GM12878 (cell line): ENCODE measurements around the gene MT1E. TPM values are rescaled to one million over a fixed set of nuclear protein-coding genes. Genes with fewer than 3 reads are reported as not detected.

Source experiments
- ATAC-seq: fragments of 200-7000 bp; cut with Tn5 transposase; 3 replicates; pipeline ENCODE4 v1.9.1; 2020; ENCODE audit warnings: mild to moderate bottlenecking, moderate library complexity
- BruUV-seq: library from RNA; stranded (reverse); fragments of 400-500 nt; replicated peaks from 2 replicates; lab custom pipeline; 2021; lab: Mats Ljungman, UMichigan
- CTCF ChIA-PET: fragments of 300-600 bp; sonication (Branson Sonifier 250); formaldehyde crosslinking; extraction: SDS; loops from one replicate; lab custom pipeline; 2021; ENCODE audit warnings: inconsistent platforms; lab: Yijun Ruan, JAX
- POLR2A ChIA-PET: fragments of 350-600 bp; formaldehyde crosslinking; extraction: SDS; loops from one replicate; lab custom pipeline; 2021; ENCODE audit warnings: inconsistent platforms; lab: Charles Lee
- RAD21 ChIA-PET: fragments of 300-600 bp; sonication (Branson Sonifier 250); formaldehyde crosslinking; loops from one replicate; lab custom pipeline; 2023; ENCODE audit warnings: antibody characterized with exemption; ENCODE audit not compliant: unreplicated experiment; lab: Charles Lee
- SMC1A ChIA-PET: fragments of 300-600 bp; sonication (Branson Sonifier 250); formaldehyde crosslinking; loops from one replicate; lab custom pipeline; 2023; ENCODE audit not compliant: unreplicated experiment, uncharacterized antibody; lab: Charles Lee
- DNase-seq: peaks from one replicate; pipeline ENCODE4 v3.0.0-alpha.2; 2011; ENCODE audit warnings: low read depth, low spot score
- FAIRE-seq: peaks from 3 replicates; lab custom pipeline; 2011; peaks lifted over from hg19 to GRCh38; lab: Jason Lieb, UNC
- H2AFZ ChIP-seq: 2 replicates; pipeline ENCODE4 v1.6.0; 2011; ENCODE audit warnings: low read depth, low read length, control low read depth; ENCODE audit not compliant: control insufficient read depth
- H3K27ac ChIP-seq: 2 replicates; pipeline ENCODE4 v1.5.1; 2011; ENCODE audit warnings: control low read depth; ENCODE audit not compliant: control insufficient read depth, insufficient read depth
- H3K27me3 ChIP-seq, 2 experiments: replicated peaks in 1 of 2; 2 replicates each; pipeline versions ENCODE4 v1.6.0 to v1.6.1; 2011; ENCODE audit warnings: low read length in 1 of 2; ENCODE audit not compliant: control insufficient read depth in 2 of 2, insufficient read depth in 2 of 2
- H3K36me3 ChIP-seq, 2 experiments: 2 replicates each; pipeline ENCODE4 v1.5.1; 2011; ENCODE audit warnings: low read length in 1 of 2; ENCODE audit not compliant: control insufficient read depth in 2 of 2, insufficient read depth in 2 of 2
- H3K4me1 ChIP-seq: 2 replicates; pipeline ENCODE4 v1.6.1; 2011; ENCODE audit warnings: mild to moderate bottlenecking, low read length, moderate library complexity, mixed read lengths; ENCODE audit not compliant: control insufficient read depth, insufficient read depth
- H3K4me2 ChIP-seq: 2 replicates; pipeline ENCODE4 v1.6.0; 2011; ENCODE audit warnings: control low read depth; ENCODE audit not compliant: control insufficient read depth, insufficient read depth
- H3K4me3 ChIP-seq: fragments of 200-600 bp; sonication (generic); 2 replicates; pipeline ENCODE4 v1.5.1; 2016
- H3K79me2 ChIP-seq: 2 replicates; pipeline ENCODE4 v1.6.0; 2011; ENCODE audit warnings: low read length; ENCODE audit not compliant: control insufficient read depth, insufficient read depth
- H3K9ac ChIP-seq: 2 replicates; pipeline ENCODE4 v1.8.0; 2011; ENCODE audit warnings: low read length, control low read depth, mixed read lengths; ENCODE audit not compliant: control insufficient read depth, insufficient read depth
- H3K9me3 ChIP-seq: replicated peaks from 3 replicates; pipeline ENCODE4 v1.5.1; 2011; ENCODE audit warnings: mild to moderate bottlenecking, low read length; ENCODE audit not compliant: control insufficient read depth, insufficient read depth
- H4K20me1 ChIP-seq: 2 replicates; pipeline ENCODE4 v1.6.0; 2011; ENCODE audit not compliant: control insufficient read depth, insufficient read depth
- BHLHE40 ChIP-seq, 2 experiments: fragments of 450-650 bp in 1 of 2; IDR thresholded peaks; 2 replicates each; pipeline ENCODE4 v1.6.1; 2011 to 2017; ENCODE audit warnings: low read depth in 2 of 2, borderline replicate concordance in 1 of 2, improper control_type of control experiment in 1 of 2, low read length in 1 of 2, mild to moderate bottlenecking in 1 of 2
- EP300 ChIP-seq, 2 experiments: fragments of 150-350 bp in 1 of 2; IDR thresholded peaks; 2 replicates each; pipeline ENCODE4 v1.6.1; 2011 to 2012; ENCODE audit warnings: low read depth in 2 of 2, low read length in 2 of 2, borderline replicate concordance in 1 of 2, improper control_type of control experiment in 1 of 2, inconsistent platforms in 1 of 2; ENCODE audit not compliant: control insufficient read depth in 1 of 2
- HDGF ChIP-seq: fragments of 450-650 bp; IDR thresholded peaks from 2 replicates; pipeline ENCODE4 v1.6.1; 2016; ENCODE audit warnings: antibody characterized with exemption
- MYC ChIP-seq: IDR thresholded peaks from 2 replicates; pipeline ENCODE4 v1.6.1; 2011; ENCODE audit warnings: mild to moderate bottlenecking, low read length, moderate library complexity, inconsistent platforms; ENCODE audit not compliant: insufficient read depth, insufficient replicate concordance, insufficient read length, severe bottlenecking
- SMAD5 ChIP-seq: IDR thresholded peaks from 2 replicates; pipeline ENCODE4 v1.6.1; 2016; ENCODE audit warnings: antibody characterized with exemption, low read depth
- STAT3 ChIP-seq: IDR thresholded peaks from 2 replicates; pipeline ENCODE4 v1.6.1; 2011; ENCODE audit warnings: low read depth, low read length, improper control_type of control experiment
- SUZ12 ChIP-seq: fragments of 200-600 bp; sonication (generic); IDR thresholded peaks from one replicate; pipeline ENCODE4 v1.6.1; 2018; ENCODE audit warnings: antibody characterized with exemption, mild to moderate bottlenecking; ENCODE audit not compliant: unreplicated experiment
- WGBS: methylation state at CpG from one replicate; pipeline ENCODE4 v1.1.6; 2016; ENCODE audit warnings: low lambda C conversion rate; ENCODE audit not compliant: insufficient replicate concordance, insufficient coverage; ENCODE audit errors: missing lambda C conversion rate; 5-methylcytosine and 5-hydroxymethylcytosine counted together
- in situ Hi-C: fragments of 300-500 bp; cut with MboI; formaldehyde crosslinking; loops from 9 replicates; pipeline ENCODE4 v1.14.3; 2018; ENCODE audit warnings: mixed read lengths
- intact Hi-C: fragments of 100-400 bp; cut with micrococcal nuclease; formaldehyde crosslinking; loops from one replicate; pipeline ENCODE4 v1.14.2; 2022; ENCODE audit not compliant: unreplicated experiment
- polyA plus RNA-seq, 11 experiments: library from polyadenylated mRNA; depleted of rRNA in 4 of 11; unstranded in 6 of 11; stranded (reverse) in 5 of 11; fragments of >200 nt; fragmentation: Nextera tagmentation in 4 of 11; fragmentation: Illumina TruSeq in 1 of 11; extraction: Ambion mirVana in 4 of 11; extraction: Trizol in 1 of 11; gene quantifications; 1 replicate in 1 of 11; 2 replicates in 10 of 11; pipeline versions ENCODE4 v1.2.1 to v1.2.3, GENCODE V29; 2011 to 2016; ENCODE audit warnings: inconsistent platforms in 2 of 11, missing spikeins in 2 of 11, low read depth in 1 of 11
- total RNA-seq, 4 experiments: library from RNA; depleted of rRNA in 3 of 4; stranded (reverse); fragments of >200 nt in 3 of 4; fragmentation: Illumina TruSeq in 1 of 4; extraction: Trizol in 1 of 4; gene quantifications; 2 replicates each; pipeline versions ENCODE4 v1.2.1 to v1.2.3, GENCODE V29; 2013 to 2021
- TF ChIP-seq, protein P1 (sequence below): fragments of 450-650 bp; IDR thresholded peaks from 2 replicates; pipeline ENCODE4 v1.6.1; 2014; ENCODE audit warnings: mild to moderate bottlenecking
- TF ChIP-seq, protein P2 (sequence below): fragments of 450-650 bp; formaldehyde crosslinking; IDR thresholded peaks from 2 replicates; pipeline ENCODE4 v1.5.0; 2022; ENCODE audit warnings: mild to moderate bottlenecking, missing genetic modification characterization
- TF ChIP-seq, protein P3 (sequence below): IDR thresholded peaks from 2 replicates; pipeline ENCODE4 v1.6.1; 2011; ENCODE audit warnings: borderline replicate concordance, low read depth, mild to moderate bottlenecking, moderate library complexity, mixed read lengths, low read length; ENCODE audit not compliant: insufficient read depth; ENCODE audit errors: extremely low read length

The MT1E gene
- total and polyA plus RNA-seq, 10 of the 15 experiments (the other 5 are each of a cell fraction or from before 2014, with no cell fraction given): 5.8 to 22.3 (median 16.5) TPM

GRCh38 chr16:56607675-56608042 lies 17.9 kb upstream of the MT1E start (continued):
- TF ChIP-seq, protein P1, sequence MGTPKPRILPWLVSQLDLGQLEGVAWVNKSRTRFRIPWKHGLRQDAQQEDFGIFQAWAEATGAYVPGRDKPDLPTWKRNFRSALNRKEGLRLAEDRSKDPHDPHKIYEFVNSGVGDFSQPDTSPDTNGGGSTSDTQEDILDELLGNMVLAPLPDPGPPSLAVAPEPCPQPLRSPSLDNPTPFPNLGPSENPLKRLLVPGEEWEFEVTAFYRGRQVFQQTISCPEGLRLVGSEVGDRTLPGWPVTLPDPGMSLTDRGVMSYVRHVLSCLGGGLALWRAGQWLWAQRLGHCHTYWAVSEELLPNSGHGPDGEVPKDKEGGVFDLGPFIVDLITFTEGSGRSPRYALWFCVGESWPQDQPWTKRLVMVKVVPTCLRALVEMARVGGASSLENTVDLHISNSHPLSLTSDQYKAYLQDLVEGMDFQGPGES: no peak
- TF ChIP-seq HDGF (no peak), STAT3 (no peak)

DNA sequence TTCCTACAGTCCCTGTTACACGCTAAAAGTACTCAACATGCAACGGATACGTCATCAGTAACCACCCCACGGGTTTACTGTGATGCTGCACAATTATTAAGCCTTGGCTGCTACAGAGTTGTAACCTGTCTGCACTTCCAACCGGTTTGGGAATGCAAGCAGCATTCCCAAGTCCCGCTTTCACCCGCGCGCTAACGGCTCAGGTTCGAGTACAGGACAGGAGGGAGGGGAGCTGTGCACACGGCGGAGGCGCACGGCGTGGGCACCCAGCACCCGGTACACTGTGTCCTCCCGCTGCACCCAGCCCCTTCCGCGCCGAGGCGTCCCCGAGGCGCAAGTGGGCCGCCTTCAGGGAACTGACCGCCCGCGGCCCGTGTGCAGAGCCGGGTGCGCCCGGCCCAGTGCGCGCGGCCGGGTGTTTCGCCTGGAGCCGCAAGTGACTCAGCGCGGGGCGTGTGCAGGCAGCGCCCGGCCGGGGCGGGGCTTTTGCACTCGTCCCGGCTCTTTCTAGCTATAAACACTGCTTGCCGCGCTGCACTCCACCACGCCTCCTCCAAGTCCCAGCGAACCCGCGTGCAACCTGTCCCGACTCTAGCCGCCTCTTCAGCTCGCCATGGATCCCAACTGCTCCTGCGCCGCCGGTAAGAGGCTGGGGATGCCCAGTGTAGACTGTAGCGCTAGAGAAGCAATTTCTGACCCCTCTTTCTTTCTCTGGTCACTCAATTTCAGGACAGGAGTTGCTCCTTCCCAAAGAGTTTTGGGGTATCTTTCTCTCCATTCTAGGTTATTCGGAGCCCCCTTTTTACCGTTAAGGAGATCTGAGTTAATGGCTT lies 17.3 kb upstream of the MT1E start, which contains the start of gene MT2A:
Gene MT2A (plus strand): TSS at position 542 of the 833 bp plus-strand sequence. CDS start 72 bp downstream, at position 614.
- no peak for DNase-seq
- ChIA-PET CTCF (interaction anchor here (0.6 to 10.0 kb wide), 5 partner anchors 15 to 94 kb away, joined by 3 to 77 read pairs (median 3); partner anchors contain the start of gene MT1E), SMC1A (no interaction called here), POLR2A (interaction anchor here (1.2 to 1.7 kb wide), 2 partner anchors 17 to 22 kb away, joined by 3 to 6 read pairs; partner anchors contain the start of gene MT1E), RAD21 (interaction anchor here (0.6 to 4.6 kb wide), 7 partner anchors 16 to 303 kb away, joined by 3 to 23 read pairs (median 5); partner anchors contain the start of gene MT1E)
- H3K27ac ChIP-seq: no peak within 1 kb of the TSS
- H3K9me3 ChIP-seq: no peaks in the 10 kb centered on the region
- no peaks in the 10 kb centered on the region for H3K79me2 ChIP-seq
- H3K27me3 ChIP-seq: no peaks in the 10 kb centered on the region; a peak in 1 of 4 replicates
- no TSS peak for BruUV-seq
- H3K4me1 ChIP-seq: peaks cover 25% of the 10 kb centered on the region
- 13% methylated on average over 58 of the region's 62 CpGs for WGBS
- no peaks in the 10 kb centered on the region for H4K20me1 ChIP-seq
- ATAC-seq: peak; percentile 93
- intact Hi-C loops (loop anchor here (1.0 kb wide), 1 partner anchor 22 kb away; no protein-coding TSS in a partner anchor), in situ Hi-C loops (no loop called here)
- H3K4me3 ChIP-seq: peak within 1 kb of the TSS; percentile 70
- FAIRE-seq: no peak
- H2AFZ ChIP-seq: peak within 1 kb of the TSS; percentile 82
- peak within 1 kb of the TSS; percentile 82 for H3K4me2 ChIP-seq
- H3K36me3 ChIP-seq: no peaks in the 10 kb centered on the region
- peak within 1 kb of the TSS; percentile 21; the same call in 1 of the 2 replicates for H3K9ac ChIP-seq
- no peak for TF ChIP-seq EP300 (IDR thresholded peaks at IDR 0.05; ENCODE audit: borderline replicate concordance in 1 of 2, control insufficient read depth in 1 of 2, low read depth in 2 of 2, low read length in 2 of 2)
- TF ChIP-seq, protein P2, sequence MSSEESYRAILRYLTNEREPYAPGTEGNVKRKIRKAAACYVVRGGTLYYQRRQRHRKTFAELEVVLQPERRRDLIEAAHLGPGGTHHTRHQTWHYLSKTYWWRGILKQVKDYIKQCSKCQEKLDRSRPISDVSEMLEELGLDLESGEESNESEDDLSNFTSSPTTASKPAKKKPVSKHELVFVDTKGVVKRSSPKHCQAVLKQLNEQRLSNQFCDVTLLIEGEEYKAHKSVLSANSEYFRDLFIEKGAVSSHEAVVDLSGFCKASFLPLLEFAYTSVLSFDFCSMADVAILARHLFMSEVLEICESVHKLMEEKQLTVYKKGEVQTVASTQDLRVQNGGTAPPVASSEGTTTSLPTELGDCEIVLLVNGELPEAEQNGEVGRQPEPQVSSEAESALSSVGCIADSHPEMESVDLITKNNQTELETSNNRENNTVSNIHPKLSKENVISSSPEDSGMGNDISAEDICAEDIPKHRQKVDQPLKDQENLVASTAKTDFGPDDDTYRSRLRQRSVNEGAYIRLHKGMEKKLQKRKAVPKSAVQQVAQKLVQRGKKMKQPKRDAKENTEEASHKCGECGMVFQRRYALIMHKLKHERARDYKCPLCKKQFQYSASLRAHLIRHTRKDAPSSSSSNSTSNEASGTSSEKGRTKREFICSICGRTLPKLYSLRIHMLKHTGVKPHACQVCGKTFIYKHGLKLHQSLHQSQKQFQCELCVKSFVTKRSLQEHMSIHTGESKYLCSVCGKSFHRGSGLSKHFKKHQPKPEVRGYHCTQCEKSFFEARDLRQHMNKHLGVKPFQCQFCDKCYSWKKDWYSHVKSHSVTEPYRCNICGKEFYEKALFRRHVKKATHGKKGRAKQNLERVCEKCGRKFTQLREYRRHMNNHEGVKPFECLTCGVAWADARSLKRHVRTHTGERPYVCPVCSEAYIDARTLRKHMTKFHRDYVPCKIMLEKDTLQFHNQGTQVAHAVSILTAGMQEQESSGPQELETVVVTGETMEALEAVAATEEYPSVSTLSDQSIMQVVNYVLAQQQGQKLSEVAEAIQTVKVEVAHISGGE (CRISPR knock-in tag): no peak
- TF ChIP-seq BHLHE40 (IDR thresholded peaks at IDR 0.05; ENCODE audit: borderline replicate concordance in 1 of 2, low read depth in 2 of 2, low read length in 1 of 2): peak; percentile 48 to 85; a peak in 3 of 4 replicates
- no peak for TF ChIP-seq SUZ12
- TF ChIP-seq SMAD5: no peak
- TF ChIP-seq, protein P3, sequence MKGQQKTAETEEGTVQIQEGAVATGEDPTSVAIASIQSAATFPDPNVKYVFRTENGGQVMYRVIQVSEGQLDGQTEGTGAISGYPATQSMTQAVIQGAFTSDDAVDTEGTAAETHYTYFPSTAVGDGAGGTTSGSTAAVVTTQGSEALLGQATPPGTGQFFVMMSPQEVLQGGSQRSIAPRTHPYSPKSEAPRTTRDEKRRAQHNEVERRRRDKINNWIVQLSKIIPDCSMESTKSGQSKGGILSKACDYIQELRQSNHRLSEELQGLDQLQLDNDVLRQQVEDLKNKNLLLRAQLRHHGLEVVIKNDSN: no peak
- TF ChIP-seq MYC: no peak
